Measurements from ENCODE around the gene USP54. TPM values are rescaled to one million over a fixed set of nuclear protein-coding genes. Genes with fewer than 3 reads are reported as not detected.

The USP54 gene
- polyA plus RNA-seq, 1 donor from 2014 or later: 12.7 TPM

DNA sequence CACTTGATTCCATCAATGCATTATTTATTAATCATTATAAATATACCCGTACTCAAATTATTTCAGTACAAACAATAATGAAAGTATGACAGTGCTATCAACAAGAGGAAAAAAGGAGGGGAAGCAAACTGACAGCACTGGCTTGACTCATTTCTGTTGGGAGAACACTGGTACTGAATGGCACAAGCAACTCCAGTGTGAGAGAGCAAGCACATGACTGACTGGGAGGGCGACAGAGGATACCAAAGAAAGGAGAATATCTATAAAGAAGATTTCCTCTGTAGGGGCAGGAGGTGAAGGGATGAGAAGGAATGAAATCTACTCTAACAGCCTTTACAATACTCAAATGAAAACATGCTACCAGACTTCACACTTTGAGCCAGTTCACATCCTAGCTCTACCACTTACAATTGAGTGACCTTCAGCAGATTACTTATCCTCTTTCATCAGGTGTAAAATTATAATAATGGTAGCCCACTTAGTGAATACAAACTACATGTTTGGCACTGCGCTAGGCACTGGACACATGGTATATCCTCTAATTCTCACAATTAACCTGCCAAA, 1.5 kb downstream of the USP54 start:
- no peak overlapping the region for H3K4me3 ChIP-seq (ENCODE audit: low read length)
- no peaks in the 10 kb centered on the region for H3K9me2 ChIP-seq (ENCODE audit: insufficient read depth, low read length)
- no peak overlapping the region for H3K27ac ChIP-seq (ENCODE audit: low read length)
- no peaks in the 10 kb centered on the region for H3K36me3 ChIP-seq (ENCODE audit: insufficient read depth, low read length)
- H3K9ac ChIP-seq (ENCODE audit: low read length): no peak overlapping the region
- no peak overlapping the region for H2AFZ ChIP-seq (ENCODE audit: low read depth, low read length)
- no peak overlapping the region for H3K4me2 ChIP-seq (ENCODE audit: low read length)
- H3K79me2 ChIP-seq (replicated peaks; ENCODE audit: insufficient read depth, low read length): peaks cover 11% of the 10 kb centered on the region
- no peaks in the 10 kb centered on the region for H4K20me1 ChIP-seq (ENCODE audit: insufficient read depth)
- no peaks in the 10 kb centered on the region for H3F3A ChIP-seq (ENCODE audit: insufficient read depth, low read length, poor library complexity, severe bottlenecking)
- no peaks in the 10 kb centered on the region for H3K9me3 ChIP-seq (ENCODE audit: low read length)
- TF ChIP-seq EZH2 (IDR thresholded peaks at IDR 0.05; ENCODE audit: borderline replicate concordance, insufficient read depth, low read length, poor library complexity, severe bottlenecking) (no peak), TAF1 (IDR thresholded peaks at IDR 0.05; ENCODE audit: low read depth) (no peak), POLR2AphosphoS5 (IDR thresholded peaks at IDR 0.05) (no peak), CTCF (IDR thresholded peaks at IDR 0.05; ENCODE audit: poor library complexity, severe bottlenecking) (no peak), EP300 (conservative IDR thresholded peaks at IDR 0.05; ENCODE audit: poor library complexity, severe bottlenecking) (no peak), RAD21 (conservative IDR thresholded peaks at IDR 0.05) (no peak), MXI1 (conservative IDR thresholded peaks at IDR 0.05; ENCODE audit: poor library complexity, severe bottlenecking) (no peak), SMC3 (conservative IDR thresholded peaks at IDR 0.05; ENCODE audit: poor library complexity) (no peak)
- TF ChIP-seq, protein P1, sequence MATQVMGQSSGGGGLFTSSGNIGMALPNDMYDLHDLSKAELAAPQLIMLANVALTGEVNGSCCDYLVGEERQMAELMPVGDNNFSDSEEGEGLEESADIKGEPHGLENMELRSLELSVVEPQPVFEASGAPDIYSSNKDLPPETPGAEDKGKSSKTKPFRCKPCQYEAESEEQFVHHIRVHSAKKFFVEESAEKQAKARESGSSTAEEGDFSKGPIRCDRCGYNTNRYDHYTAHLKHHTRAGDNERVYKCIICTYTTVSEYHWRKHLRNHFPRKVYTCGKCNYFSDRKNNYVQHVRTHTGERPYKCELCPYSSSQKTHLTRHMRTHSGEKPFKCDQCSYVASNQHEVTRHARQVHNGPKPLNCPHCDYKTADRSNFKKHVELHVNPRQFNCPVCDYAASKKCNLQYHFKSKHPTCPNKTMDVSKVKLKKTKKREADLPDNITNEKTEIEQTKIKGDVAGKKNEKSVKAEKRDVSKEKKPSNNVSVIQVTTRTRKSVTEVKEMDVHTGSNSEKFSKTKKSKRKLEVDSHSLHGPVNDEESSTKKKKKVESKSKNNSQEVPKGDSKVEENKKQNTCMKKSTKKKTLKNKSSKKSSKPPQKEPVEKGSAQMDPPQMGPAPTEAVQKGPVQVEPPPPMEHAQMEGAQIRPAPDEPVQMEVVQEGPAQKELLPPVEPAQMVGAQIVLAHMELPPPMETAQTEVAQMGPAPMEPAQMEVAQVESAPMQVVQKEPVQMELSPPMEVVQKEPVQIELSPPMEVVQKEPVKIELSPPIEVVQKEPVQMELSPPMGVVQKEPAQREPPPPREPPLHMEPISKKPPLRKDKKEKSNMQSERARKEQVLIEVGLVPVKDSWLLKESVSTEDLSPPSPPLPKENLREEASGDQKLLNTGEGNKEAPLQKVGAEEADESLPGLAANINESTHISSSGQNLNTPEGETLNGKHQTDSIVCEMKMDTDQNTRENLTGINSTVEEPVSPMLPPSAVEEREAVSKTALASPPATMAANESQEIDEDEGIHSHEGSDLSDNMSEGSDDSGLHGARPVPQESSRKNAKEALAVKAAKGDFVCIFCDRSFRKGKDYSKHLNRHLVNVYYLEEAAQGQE (IDR thresholded peaks at IDR 0.05; ENCODE audit: borderline replicate concordance): no peak
- no peaks in the 10 kb centered on the region for H3K27me3 ChIP-seq (ENCODE audit: insufficient read depth, low read depth, low read length)

GRCh38 chr10:73588656-73589055, 2.5 kb downstream of the USP54 start:
- Histone ChIP-seq H3K79me2 (replicated peaks; ENCODE audit: insufficient read depth, low read length) (peaks cover 11% of the 10 kb centered on the region), H3K4me3 (ENCODE audit: low read length) (no peak overlapping the region), H3K9ac (ENCODE audit: low read length) (no peak overlapping the region), H4K20me1 (ENCODE audit: insufficient read depth) (no peaks in the 10 kb centered on the region), H3K27me3 (ENCODE audit: insufficient read depth, low read depth, low read length) (no peaks in the 10 kb centered on the region), H3K9me2 (ENCODE audit: insufficient read depth, low read length) (no peaks in the 10 kb centered on the region), H3K36me3 (ENCODE audit: insufficient read depth, low read length) (no peaks in the 10 kb centered on the region), H2AFZ (ENCODE audit: low read depth, low read length) (no peak overlapping the region), H3K9me3 (ENCODE audit: low read length) (no peaks in the 10 kb centered on the region), H3F3A (ENCODE audit: insufficient read depth, low read length, poor library complexity, severe bottlenecking) (no peaks in the 10 kb centered on the region), H3K4me2 (ENCODE audit: low read length) (no peak overlapping the region), H3K27ac (ENCODE audit: low read length) (no peak overlapping the region)
- TF ChIP-seq EZH2 (IDR thresholded peaks at IDR 0.05; ENCODE audit: borderline replicate concordance, insufficient read depth, low read length, poor library complexity, severe bottlenecking) (no peak), SMC3 (conservative IDR thresholded peaks at IDR 0.05; ENCODE audit: poor library complexity) (no peak), MXI1 (conservative IDR thresholded peaks at IDR 0.05; ENCODE audit: poor library complexity, severe bottlenecking) (no peak), POLR2AphosphoS5 (IDR thresholded peaks at IDR 0.05) (no peak), RAD21 (conservative IDR thresholded peaks at IDR 0.05) (no peak), CTCF (IDR thresholded peaks at IDR 0.05; ENCODE audit: poor library complexity, severe bottlenecking) (no peak)

Measured in neural cell (in vitro differentiated cells).